Fibroblast of lung (primary cell): ENCODE data around the gene CHMP4B. TPM values are rescaled to one million over a fixed set of nuclear protein-coding genes. Genes with fewer than 3 reads are reported as not detected.

Experiments used
- DNase-seq, 2 donors: peaks; one replicate each; pipeline versions ENCODE4 v3.0.0 to v3.0.0-alpha.2; 2010; ENCODE audit warnings: low read depth in 2 of 2
- H2AFZ ChIP-seq: 2 replicates; pipeline ENCODE4 v1.5.1; 2012; ENCODE audit warnings: low read length, control low read depth, inconsistent platforms
- H3K27ac ChIP-seq: 2 replicates; pipeline ENCODE4 v1.5.1; 2011; ENCODE audit warnings: low read length, control low read depth; ENCODE audit not compliant: insufficient read depth
- H3K27me3 ChIP-seq: 2 replicates; pipeline ENCODE4 v1.5.1; 2011; ENCODE audit warnings: mild to moderate bottlenecking, low read length; ENCODE audit not compliant: control insufficient read depth, insufficient read depth
- H3K36me3 ChIP-seq: 2 replicates; pipeline ENCODE4 v1.5.1; 2011; ENCODE audit warnings: low read length; ENCODE audit not compliant: control insufficient read depth, insufficient read depth
- H3K4me1 ChIP-seq: 2 replicates; pipeline ENCODE4 v1.5.1; 2011; ENCODE audit warnings: low read length; ENCODE audit not compliant: control insufficient read depth, insufficient read depth; ENCODE audit errors: extremely low read depth
- H3K4me2 ChIP-seq: 2 replicates; pipeline ENCODE4 v1.5.1; 2011; ENCODE audit warnings: low read length, control low read depth; ENCODE audit not compliant: insufficient read depth; ENCODE audit errors: extremely low read depth
- H3K4me3 ChIP-seq, 4 experiments: fragments of 200-600 bp in 1 of 4; sonication (generic) in 1 of 4; replicated peaks in 1 of 4; 2 replicates each; pipeline ENCODE4 v1.5.1; 2011 to 2016; ENCODE audit warnings: low read length in 4 of 4, low read depth in 3 of 4, mild to moderate bottlenecking in 3 of 4, control low read depth in 2 of 4, inconsistent platforms in 1 of 4, mixed read lengths in 1 of 4; ENCODE audit not compliant: insufficient read depth in 1 of 4; ENCODE audit errors: control extremely low read depth in 1 of 4
- H3K79me2 ChIP-seq: 2 replicates; pipeline ENCODE4 v1.5.1; 2012; ENCODE audit warnings: mild to moderate bottlenecking, low read length, inconsistent platforms; ENCODE audit not compliant: control insufficient read depth, insufficient read depth
- H3K9ac ChIP-seq: 2 replicates; pipeline ENCODE4 v1.5.1; 2011; ENCODE audit warnings: mild to moderate bottlenecking, low read length, control low read depth; ENCODE audit not compliant: insufficient read depth
- H3K9me3 ChIP-seq: 2 replicates; pipeline ENCODE4 v1.5.1; 2012; ENCODE audit warnings: low read depth, low read length; ENCODE audit not compliant: control insufficient read depth, insufficient read depth
- H4K20me1 ChIP-seq: 2 replicates; pipeline ENCODE4 v1.5.1; 2011; ENCODE audit warnings: low read length; ENCODE audit not compliant: control insufficient read depth, insufficient read depth; ENCODE audit errors: extremely low read depth
- CTCF ChIP-seq, 2 donors: IDR thresholded peaks in 1 of 2; conservative IDR thresholded peaks in 1 of 2; 1 replicate in 1 of 2; 2 replicates in 1 of 2; pipeline ENCODE4 v1.5.1; 2011 to 2012; ENCODE audit warnings: low read length in 2 of 2, control low read depth in 1 of 2, inconsistent platforms in 1 of 2, low read depth in 1 of 2, mild to moderate bottlenecking in 1 of 2
- EZH2 ChIP-seq: IDR thresholded peaks from 2 replicates; pipeline ENCODE4 v1.5.1; 2012; ENCODE audit warnings: low read length, control low read depth, mild to moderate bottlenecking; ENCODE audit errors: missing control alignments
- polyA plus RNA-seq, 2 donors: library from polyadenylated mRNA; depleted of rRNA in 1 of 2; stranded (reverse) in 1 of 2; unstranded in 1 of 2; fragments of >200 nt; gene quantifications; 2 replicates each; pipeline ENCODE4 v1.2.1, GENCODE V29; 2011 to 2012; ENCODE audit warnings: missing spikeins in 1 of 2
- total RNA-seq: library from RNA; depleted of rRNA; stranded (reverse); fragments of >200 nt; gene quantifications from 2 replicates; pipeline ENCODE4 v1.2.1, GENCODE V29; 2014

The CHMP4B gene
- total and polyA plus RNA-seq, 2 donors (not counting 1 experiment from before 2014, with no cell fraction given) = 26.3 to 83.2 TPM

GRCh38 chr20:33840759-33841435 is 29.7 kb downstream of the CHMP4B start:
- Histone ChIP-seq H2AFZ (no peak overlapping the region), H3K4me1 (no peaks in the 10 kb centered on the region), H3K9ac (no peak overlapping the region), H3K9me3 (no peaks in the 10 kb centered on the region), H3K4me2 (no peak overlapping the region), H3K79me2 (peaks cover 47% of the 10 kb centered on the region), H3K4me3 (no peak overlapping the region), H3K27me3 (no peaks in the 10 kb centered on the region), H4K20me1 (no peaks in the 10 kb centered on the region), H3K27ac (no peak overlapping the region), H3K36me3 (no peaks in the 10 kb centered on the region)
- no peak for DNase-seq
- TF ChIP-seq CTCF (conservative IDR thresholded peaks at IDR 0.05 in 1 of 2, IDR thresholded peaks at IDR 0.05 in 1 of 2; ENCODE audit: low read depth in 1 of 2, low read length in 2 of 2) = no peak
- TF ChIP-seq EZH2 = no peak

GRCh38 chr20:33841436-33841799 is 30.3 kb downstream of the CHMP4B start:
- no peak overlapping the region for H3K9ac ChIP-seq
- peaks cover 48% of the 10 kb centered on the region for H3K79me2 ChIP-seq
- H3K36me3 ChIP-seq = no peaks in the 10 kb centered on the region
- DNase-seq = no peak
- no peak overlapping the region for H3K4me2 ChIP-seq
- H4K20me1 ChIP-seq = no peaks in the 10 kb centered on the region
- no peak for TF ChIP-seq CTCF (conservative IDR thresholded peaks at IDR 0.05 in 1 of 2, IDR thresholded peaks at IDR 0.05 in 1 of 2; ENCODE audit: low read depth in 1 of 2, low read length in 2 of 2)
- no peak for TF ChIP-seq EZH2
- H3K4me3 ChIP-seq = no peak overlapping the region
- H3K27ac ChIP-seq = no peak overlapping the region
- H3K9me3 ChIP-seq = no peaks in the 10 kb centered on the region
- no peaks in the 10 kb centered on the region for H3K27me3 ChIP-seq
- H3K4me1 ChIP-seq = no peaks in the 10 kb centered on the region
- H2AFZ ChIP-seq = no peak overlapping the region

GRCh38 chr20:33842346-33842745 is 31.2 kb downstream of the CHMP4B start:
- no peak overlapping the region for H2AFZ ChIP-seq
- DNase-seq = no peak
- H3K27me3 ChIP-seq = no peaks in the 10 kb centered on the region
- no peak overlapping the region for H3K9ac ChIP-seq
- no peaks in the 10 kb centered on the region for H3K9me3 ChIP-seq
- TF ChIP-seq EZH2 (no peak), CTCF (conservative IDR thresholded peaks at IDR 0.05 in 1 of 2, IDR thresholded peaks at IDR 0.05 in 1 of 2; ENCODE audit: low read depth in 1 of 2, low read length in 2 of 2) (no peak)
- no peak overlapping the region for H3K4me2 ChIP-seq
- H4K20me1 ChIP-seq = no peaks in the 10 kb centered on the region
- no peak overlapping the region for H3K4me3 ChIP-seq
- peaks cover 49% of the 10 kb centered on the region for H3K79me2 ChIP-seq
- no peaks in the 10 kb centered on the region for H3K4me1 ChIP-seq
- no peak overlapping the region for H3K27ac ChIP-seq
- H3K36me3 ChIP-seq = no peaks in the 10 kb centered on the region
